CD14-positive monocyte (primary cell): ENCODE data around the gene PDF. TPM values are rescaled to one million over a fixed set of nuclear protein-coding genes. Genes with fewer than 3 reads are reported as not detected.

Experiments used
- DNase-seq, 3 donors: peaks; one replicate each; pipeline ENCODE4 v3.0.0-alpha.2; 2011 to 2022
- H2AFZ ChIP-seq: 2 replicates; pipeline ENCODE4 v1.6.0; 2012; ENCODE audit warnings: mild to moderate bottlenecking, low read depth, low read length, inconsistent platforms; ENCODE audit not compliant: insufficient read depth, poor library complexity, severe bottlenecking
- H3K27ac ChIP-seq, 2 donors: 1 replicate in 1 of 2; 2 replicates in 1 of 2; pipeline ENCODE4 v1.5.1; 2012 to 2013; ENCODE audit warnings: low read length in 2 of 2, control low read depth in 1 of 2, inconsistent platforms in 1 of 2, low read depth in 1 of 2, mild to moderate bottlenecking in 1 of 2
- H3K27me3 ChIP-seq, 2 donors: one replicate each; pipeline versions ENCODE4 v1.6.0 to v1.6.1; 2011 to 2013; ENCODE audit warnings: low read length in 2 of 2; ENCODE audit not compliant: control insufficient read depth in 2 of 2, insufficient read depth in 2 of 2
- H3K36me3 ChIP-seq, 2 donors: replicated peaks in 1 of 2; 1 replicate in 1 of 2; 2 replicates in 1 of 2; pipeline versions ENCODE4 v1.5.1 to v1.6.1; 2012 to 2013; ENCODE audit warnings: low read length in 2 of 2, control low read depth in 1 of 2, inconsistent platforms in 1 of 2, mild to moderate bottlenecking in 1 of 2; ENCODE audit not compliant: insufficient read depth in 2 of 2, control insufficient read depth in 1 of 2
- H3K4me1 ChIP-seq, 2 donors: 1 replicate in 1 of 2; 2 replicates in 1 of 2; pipeline versions ENCODE4 v1.5.1 to v1.6.1; 2012 to 2013; ENCODE audit warnings: low read length in 2 of 2, control low read depth in 1 of 2, inconsistent platforms in 1 of 2, mild to moderate bottlenecking in 1 of 2, moderate library complexity in 1 of 2; ENCODE audit not compliant: insufficient read depth in 2 of 2, control insufficient read depth in 1 of 2
- H3K4me2 ChIP-seq: replicated peaks from 2 replicates; pipeline ENCODE3; 2012; ENCODE audit warnings: low read length, moderate library complexity, mild to moderate bottlenecking; ENCODE audit not compliant: poor library complexity, severe bottlenecking; ENCODE audit errors: extremely low read depth
- H3K4me3 ChIP-seq, 3 experiments: fragments of 200-600 bp in 1 of 3; sonication (generic) in 1 of 3; replicated peaks in 1 of 3; 1 replicate in 2 of 3; 2 replicates in 1 of 3; pipeline ENCODE4 v1.5.1; 2011 to 2013; ENCODE audit warnings: low read length in 3 of 3, mild to moderate bottlenecking in 3 of 3, control low read depth in 2 of 3, low read depth in 2 of 3, inconsistent platforms in 1 of 3, moderate library complexity in 1 of 3
- H3K79me2 ChIP-seq: 2 replicates; pipeline ENCODE4 v1.6.0; 2012; ENCODE audit warnings: mild to moderate bottlenecking, control low read depth, inconsistent platforms, low read length, moderate library complexity; ENCODE audit not compliant: insufficient read depth
- H3K9ac ChIP-seq: 2 replicates; pipeline ENCODE4 v1.6.0; 2017; ENCODE audit warnings: low read length, mild to moderate bottlenecking; ENCODE audit not compliant: insufficient read depth, poor library complexity, severe bottlenecking
- H3K9me3 ChIP-seq, 2 donors: replicated peaks in 1 of 2; 1 replicate in 1 of 2; 2 replicates in 1 of 2; pipeline versions ENCODE4 v1.5.1 to v1.6.1; 2012 to 2013; ENCODE audit warnings: low read length in 2 of 2, control low read depth in 1 of 2; ENCODE audit not compliant: control insufficient read depth in 1 of 2, insufficient read depth in 1 of 2
- H4K20me1 ChIP-seq: 2 replicates; pipeline ENCODE4 v1.6.0; 2012; ENCODE audit warnings: mild to moderate bottlenecking, low read length, control low read depth, moderate library complexity; ENCODE audit not compliant: insufficient read depth
- H3K27ac Mint-ChIP-seq, 7 donors: one replicate each; pipeline ENCODE4 v1.8.0; 2020; ENCODE audit warnings: mild to moderate bottlenecking in 7 of 7, mixed read lengths in 7 of 7, moderate library complexity in 6 of 7, inconsistent platforms in 2 of 7
- H3K27me3 Mint-ChIP-seq, 3 donors: one replicate each; pipeline ENCODE4 v1.8.0; 2021 to 2022; ENCODE audit warnings: low read depth in 3 of 3, mild to moderate bottlenecking in 3 of 3, mixed read lengths in 3 of 3, moderate library complexity in 3 of 3, inconsistent platforms in 1 of 3
- H3K36me3 Mint-ChIP-seq, 2 donors: one replicate each; pipeline ENCODE4 v1.8.0; 2020; ENCODE audit warnings: mixed read lengths in 2 of 2, inconsistent platforms in 1 of 2, mild to moderate bottlenecking in 1 of 2
- H3K4me1 Mint-ChIP-seq: one replicate; pipeline ENCODE4 v1.8.0; 2020; ENCODE audit warnings: mild to moderate bottlenecking, mixed read lengths
- H3K4me3 Mint-ChIP-seq, 2 donors: one replicate each; pipeline ENCODE4 v1.8.0; 2020; ENCODE audit warnings: mild to moderate bottlenecking in 2 of 2, mixed read lengths in 2 of 2, moderate library complexity in 1 of 2
- H3K9me3 Mint-ChIP-seq, 7 donors: one replicate each; pipeline ENCODE4 v1.8.0; 2020 to 2022; ENCODE audit warnings: mixed read lengths in 7 of 7, mild to moderate bottlenecking in 6 of 7, moderate library complexity in 6 of 7, inconsistent platforms in 2 of 7
- CTCF ChIP-seq: fragments of 200-600 bp; IDR thresholded peaks from one replicate; pipeline ENCODE4 v1.8.0; 2022; ENCODE audit warnings: antibody characterized with exemption, mild to moderate bottlenecking
- WGBS: methylation state at CpG from one replicate; pipeline ENCODE4 v1.1.5; 2013; ENCODE audit warnings: missing lambda C conversion rate; ENCODE audit not compliant: insufficient coverage; 5-methylcytosine and 5-hydroxymethylcytosine counted together
- intact Hi-C, 2 donors: fragments of 100-400 bp; cut with micrococcal nuclease; formaldehyde crosslinking; loops; one replicate each; pipeline versions ENCODE4 v1.15.0 to v1.15.1; 2023
- polyA plus RNA-seq, 3 donors: library from polyadenylated mRNA; depleted of rRNA in 1 of 3; unstranded in 2 of 3; stranded (reverse) in 1 of 3; fragments of 300-500 nt in 2 of 3; fragments of >200 nt in 1 of 3; fragmentation: Illumina TruSeq in 2 of 3; gene quantifications; 1 replicate in 2 of 3; 2 replicates in 1 of 3; pipeline ENCODE4 v1.2.3, GENCODE V29; 2012 to 2021

Gene PDF
- polyA plus RNA-seq, 3 donors = 2.3 to 7.2 (median 4.2) TPM

GRCh38 chr16:69309316-69309715 is 21.1 kb downstream of the PDF start:
- H3K36me3 ChIP-seq = peaks cover 0 to 14% of the 10 kb centered on the region in 2 donors
- no peak overlapping the region for H2AFZ ChIP-seq
- no peak for DNase-seq
- H3K9ac ChIP-seq = no peak overlapping the region
- TF ChIP-seq CTCF = no peak
- 91% methylated on average over 7 of the region's 12 CpGs for WGBS
- intact Hi-C loops = no loop called here
- H4K20me1 ChIP-seq = peaks cover 25% of the 10 kb centered on the region
- no peak overlapping the region for H3K4me3 Mint-ChIP-seq
- no peaks in the 10 kb centered on the region for H3K9me3 Mint-ChIP-seq
- H3K27me3 ChIP-seq = no peaks in the 10 kb centered on the region
- no peak overlapping the region for H3K27ac ChIP-seq
- no peak overlapping the region for H3K4me2 ChIP-seq
- H3K36me3 Mint-ChIP-seq = peaks cover 5 to 19% of the 10 kb centered on the region in 2 donors
- peaks cover 3 to 14% (median 5%) of the 10 kb centered on the region in 3 donors for H3K27me3 Mint-ChIP-seq
- peak overlapping the region in 2 of 7 donors; percentile 9 to 51 for H3K27ac Mint-ChIP-seq
- no peak overlapping the region for H3K4me3 ChIP-seq
- H3K4me1 Mint-ChIP-seq = peaks cover 15% of the 10 kb centered on the region
- no peaks in the 10 kb centered on the region for H3K9me3 ChIP-seq
- H3K79me2 ChIP-seq = peaks cover 30% of the 10 kb centered on the region
- peaks cover 13 to 14% of the 10 kb centered on the region in 2 donors for H3K4me1 ChIP-seq

- H3K27me3 ChIP-seq = no peaks in the 10 kb centered on the region
- H3K9me3 ChIP-seq = no peaks in the 10 kb centered on the region
- H3K36me3 ChIP-seq = no peaks in the 10 kb centered on the region
- peaks cover 13 to 14% of the 10 kb centered on the region in 2 donors for H3K4me1 ChIP-seq
- Mint-ChIP-seq H3K36me3 (peaks cover 0 to 6% of the 10 kb centered on the region in 2 donors), H3K4me1 (peaks cover 12% of the 10 kb centered on the region), H3K27me3 (peaks cover 3 to 16% (median 5%) of the 10 kb centered on the region in 3 donors), H3K9me3 (no peaks in the 10 kb centered on the region), H3K4me3 (no peak overlapping the region), H3K27ac (no peak overlapping the region)
- no peak overlapping the region for H2AFZ ChIP-seq
- DNase-seq = no peak
- intact Hi-C loops = no loop called here
- no CpG with 5 or more reads among the region's 2 CpGs for WGBS
- H3K9ac ChIP-seq = no peak overlapping the region
- TF ChIP-seq CTCF = no peak
- H3K27ac ChIP-seq = no peak overlapping the region
- no peak overlapping the region for H3K4me3 ChIP-seq
- peaks cover 10% of the 10 kb centered on the region for H4K20me1 ChIP-seq
- H3K79me2 ChIP-seq = peaks cover 16% of the 10 kb centered on the region
- no peak overlapping the region for H3K4me2 ChIP-seq
Observed at GRCh38 chr16:69307856-69308255, 22.5 kb downstream of the PDF start.
